OCI-LY7 (cell line): ENCODE data around the gene ANKRD11.

Experiments used
- CTCF ChIP-seq: fragments of 200-600 bp; sonication (generic); conservative IDR thresholded peaks from 2 replicates; pipeline ENCODE4 v1.5.1; 2014; ENCODE audit warnings: mild to moderate bottlenecking, antibody characterized with exemption, low read length, moderate library complexity, mixed read lengths
- EZH2phosphoT487 ChIP-seq: fragments of 200-600 bp; sonication (generic); IDR thresholded peaks from 2 replicates; pipeline ENCODE4 v1.6.1; 2018; ENCODE audit warnings: low read depth, borderline replicate concordance, mild to moderate bottlenecking, mixed run types, antibody characterized with exemption, low read length, moderate library complexity, mixed read lengths

DNA sequence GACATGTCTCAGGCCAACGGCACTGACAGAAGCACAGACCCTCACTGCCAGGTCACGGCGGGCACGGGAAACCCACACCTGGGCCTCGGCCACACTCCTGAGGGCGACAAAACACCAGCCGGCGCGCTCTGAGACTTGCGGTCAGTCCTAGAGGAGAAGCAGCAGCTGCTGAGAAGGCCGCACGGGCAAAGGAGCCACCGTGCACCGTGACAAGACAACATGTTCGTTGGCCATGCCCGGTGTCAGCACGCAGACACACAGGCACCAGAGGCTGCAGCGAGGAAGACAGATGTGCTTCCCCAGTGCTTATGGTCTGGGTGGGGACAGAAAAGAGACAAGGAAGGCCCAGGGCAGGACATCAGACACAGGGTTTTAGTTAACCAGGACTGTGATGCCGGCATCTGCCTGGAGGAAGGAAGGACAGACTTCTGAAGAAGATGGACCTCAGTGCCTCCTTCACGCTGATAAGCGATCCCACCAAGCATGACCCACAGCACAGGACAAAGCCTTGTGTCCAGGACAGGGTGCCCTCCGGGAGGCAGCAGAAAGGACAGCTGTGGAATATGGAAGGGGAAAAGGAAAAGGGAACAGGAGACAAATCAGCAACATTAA, 84.0 kb downstream of the ANKRD11 start:
- TF ChIP-seq CTCF (no peak), EZH2phosphoT487 (no peak)
